Endodermal cell (in vitro differentiated cells): ENCODE measurements around the gene TESK1. TPM values are rescaled to one million over a fixed set of nuclear protein-coding genes. Genes with fewer than 3 reads are reported as not detected.
"Not testable (repeated sequence)": the region's sequence is repeated elsewhere in the genome, so short reads cannot be mapped to it uniquely, and the experiment has no call there.

ENCODE experiments used
- DNase-seq: peaks from one replicate; pipeline ENCODE4 v3.0.0-alpha.2; 2017
- H3K27ac ChIP-seq: 2 replicates; pipeline ENCODE4 v1.5.1; 2013; ENCODE audit warnings: mild to moderate bottlenecking, low read depth, low read length, moderate library complexity
- H3K27me3 ChIP-seq: 2 replicates; pipeline ENCODE4 v1.6.1; 2013; ENCODE audit warnings: mild to moderate bottlenecking, low read length, moderate library complexity; ENCODE audit not compliant: insufficient read depth, control insufficient read depth, poor library complexity, severe bottlenecking
- H3K36me3 ChIP-seq: 2 replicates; pipeline ENCODE4 v1.7.0; 2013; ENCODE audit warnings: mild to moderate bottlenecking, low read length, moderate library complexity; ENCODE audit not compliant: control insufficient read depth, insufficient read depth
- H3K4me1 ChIP-seq: one replicate; pipeline ENCODE4 v1.7.0; 2013; ENCODE audit warnings: low read length; ENCODE audit not compliant: control insufficient read depth, insufficient read depth
- H3K4me3 ChIP-seq: 2 replicates; pipeline ENCODE4 v1.5.1; 2013; ENCODE audit warnings: mild to moderate bottlenecking, low read length, moderate library complexity
- H3K9ac ChIP-seq: 2 replicates; pipeline ENCODE4 v1.6.1; 2013; ENCODE audit warnings: mild to moderate bottlenecking, low read length, moderate library complexity; ENCODE audit not compliant: poor library complexity, severe bottlenecking; ENCODE audit errors: extremely low read depth
- H3K9me3 ChIP-seq: 2 replicates; pipeline ENCODE4 v1.6.1; 2013; ENCODE audit warnings: mild to moderate bottlenecking, low read length, moderate library complexity; ENCODE audit not compliant: control insufficient read depth
- H3K27ac Mint-ChIP-seq: 2 replicates; pipeline ENCODE4 v1.8.0; 2020; ENCODE audit warnings: mixed read lengths
- H3K27me3 Mint-ChIP-seq: 2 replicates; pipeline ENCODE4 v1.8.0; 2021; ENCODE audit warnings: mild to moderate bottlenecking, mixed read lengths; ENCODE audit not compliant: insufficient read depth
- H3K36me3 Mint-ChIP-seq: 2 replicates; pipeline ENCODE4 v1.8.0; 2020; ENCODE audit warnings: low read depth, mixed read lengths
- H3K4me1 Mint-ChIP-seq: 2 replicates; pipeline ENCODE4 v1.8.0; 2020; ENCODE audit warnings: mixed read lengths
- H3K4me3 Mint-ChIP-seq: 2 replicates; pipeline ENCODE4 v1.8.0; 2020; ENCODE audit warnings: mild to moderate bottlenecking, moderate library complexity, mixed read lengths
- H3K9me3 Mint-ChIP-seq: 2 replicates; pipeline ENCODE4 v1.8.0; 2020; ENCODE audit warnings: mild to moderate bottlenecking, mixed read lengths
- CTCF ChIP-seq: fragments of 200-600 bp; sonication (generic); conservative IDR thresholded peaks from 2 replicates; pipeline ENCODE4 v1.5.0; 2021; ENCODE audit warnings: antibody characterized with exemption, mild to moderate bottlenecking
- WGBS, 2 experiments: methylation state at CpG; one replicate each; pipeline versions ENCODE4 v1.1.5 to v1.1.7; 2013; ENCODE audit warnings: missing lambda C conversion rate in 2 of 2, mixed read lengths in 1 of 2; ENCODE audit not compliant: insufficient coverage in 1 of 2, insufficient read length in 1 of 2; 5-methylcytosine and 5-hydroxymethylcytosine counted together
- total RNA-seq, 2 donors: library from RNA; stranded (reverse); fragmentation: NEBNext Ultra II Directional in 1 of 2; extraction: Animal tissue kit (Norgen Biotek cat#: 25700) in 1 of 2; gene quantifications; 2 replicates in 1 of 2; 3 replicates in 1 of 2; pipeline ENCODE4 v1.2.1, GENCODE V29; 2021

TESK1 gene
- total RNA-seq, 2 donors from 2014 or later: 30.7 to 35.2 TPM

GRCh38 chr9:35635730-35636129, 30.7 kb downstream of the TESK1 start:
- no peak overlapping the region for H3K4me3 ChIP-seq
- no peaks in the 10 kb centered on the region for H3K4me1 Mint-ChIP-seq
- no peak for DNase-seq
- no peak overlapping the region for H3K27ac ChIP-seq
- H3K9me3 Mint-ChIP-seq: peaks cover 18% of the 10 kb centered on the region
- H3K27me3 ChIP-seq: no peaks in the 10 kb centered on the region
- no peak for TF ChIP-seq CTCF
- H3K27ac Mint-ChIP-seq: no peak overlapping the region
- H3K36me3 Mint-ChIP-seq: peaks cover 7% of the 10 kb centered on the region
- H3K36me3 ChIP-seq: no peaks in the 10 kb centered on the region
- no peak overlapping the region for H3K4me3 Mint-ChIP-seq
- peaks cover 4% of the 10 kb centered on the region for H3K27me3 Mint-ChIP-seq
- H3K9ac ChIP-seq: no peak overlapping the region
- no peaks in the 10 kb centered on the region for H3K9me3 ChIP-seq
- no peaks in the 10 kb centered on the region for H3K4me1 ChIP-seq

GRCh38 chr9:35636135-35636876, 31.2 kb downstream of the TESK1 start:
- H3K4me1 Mint-ChIP-seq: no peaks in the 10 kb centered on the region
- peaks cover 11% of the 10 kb centered on the region for H3K36me3 Mint-ChIP-seq
- no peak overlapping the region for H3K4me3 ChIP-seq
- peaks cover 19% of the 10 kb centered on the region for H3K9me3 Mint-ChIP-seq
- no peaks in the 10 kb centered on the region for H3K27me3 ChIP-seq
- TF ChIP-seq CTCF: no peak
- H3K27ac ChIP-seq: no peak overlapping the region
- 92 to 96% methylated on average over 6 to 9 of the region's 9 CpGs for WGBS, 2 experiments
- H3K4me1 ChIP-seq: no peaks in the 10 kb centered on the region
- peaks cover 4% of the 10 kb centered on the region for H3K27me3 Mint-ChIP-seq
- H3K9ac ChIP-seq: no peak overlapping the region
- no peak overlapping the region for H3K4me3 Mint-ChIP-seq
- H3K27ac Mint-ChIP-seq: no peak overlapping the region
- no peak for DNase-seq
- H3K36me3 ChIP-seq: no peaks in the 10 kb centered on the region
- no peaks in the 10 kb centered on the region for H3K9me3 ChIP-seq

- not testable (repeated sequence) for H3K4me1 Mint-ChIP-seq, H3K27me3 ChIP-seq, H3K4me3 ChIP-seq, DNase-seq, H3K4me3 Mint-ChIP-seq, H3K27me3 Mint-ChIP-seq, H3K9ac ChIP-seq, H3K36me3 ChIP-seq, H3K9me3 ChIP-seq, H3K27ac ChIP-seq, H3K27ac Mint-ChIP-seq, H3K4me1 ChIP-seq
- 95 to 96% methylated on average over 4 to 6 of the region's 6 CpGs for WGBS, 2 experiments
- Mint-ChIP-seq H3K36me3 (peaks cover 11% of the 10 kb centered on the region), H3K9me3 (peaks cover 20% of the 10 kb centered on the region)
These were observed 31.8 kb downstream of the TESK1 start for GRCh38 chr9:35636877-35637246.

GRCh38 chr9:35637427-35637955, 32.4 kb downstream of the TESK1 start:
- not testable (repeated sequence) for H3K27me3 ChIP-seq, H3K4me1 Mint-ChIP-seq, H3K9me3 ChIP-seq, H3K36me3 ChIP-seq, H3K4me3 ChIP-seq, H3K4me1 ChIP-seq, DNase-seq, H3K27ac Mint-ChIP-seq, H3K4me3 Mint-ChIP-seq, H3K27me3 Mint-ChIP-seq, H3K9ac ChIP-seq, H3K27ac ChIP-seq
- Mint-ChIP-seq H3K9me3 (peaks cover 20% of the 10 kb centered on the region), H3K36me3 (peaks cover 11% of the 10 kb centered on the region)
- 93 to 98% methylated on average over 5 to 9 of the region's 9 CpGs for WGBS, 2 experiments

- H3K9ac ChIP-seq, H3K27me3 ChIP-seq, H3K27ac Mint-ChIP-seq, H3K9me3 ChIP-seq, H3K27ac ChIP-seq, H3K4me3 Mint-ChIP-seq, H3K27me3 Mint-ChIP-seq, DNase-seq, H3K36me3 ChIP-seq, H3K4me1 Mint-ChIP-seq, H3K4me1 ChIP-seq, H3K4me3 ChIP-seq: not testable (repeated sequence)
- H3K9me3 Mint-ChIP-seq: peaks cover 20% of the 10 kb centered on the region
- H3K36me3 Mint-ChIP-seq: peaks cover 15% of the 10 kb centered on the region
- WGBS, 2 experiments: 90 to 100% methylated on average over 1 to 5 of the region's 8 CpGs
These were observed 33.7 kb downstream of the TESK1 start for GRCh38 chr9:35638751-35639150.

GRCh38 chr9:35639225-35639624, 34.2 kb downstream of the TESK1 start:
- not testable (repeated sequence) for H3K27ac ChIP-seq, DNase-seq, H3K9me3 ChIP-seq, H3K27me3 Mint-ChIP-seq, H3K9ac ChIP-seq, H3K4me3 Mint-ChIP-seq, H3K27ac Mint-ChIP-seq, H3K36me3 ChIP-seq, H3K4me3 ChIP-seq, H3K4me1 ChIP-seq, H3K27me3 ChIP-seq, H3K4me1 Mint-ChIP-seq
- H3K36me3 Mint-ChIP-seq: peaks cover 15% of the 10 kb centered on the region
- peaks cover 20% of the 10 kb centered on the region for H3K9me3 Mint-ChIP-seq
- WGBS, 2 experiments: 100% methylated on average over 1 of the region's 1 CpG; no CpG with 5 or more reads in 1 of the 2 experiments
